RPMI8226 (cell line): ENCODE results near the gene BTNL2.

Source experiments
- DNase-seq: peaks from one replicate; pipeline ENCODE4 v3.0.0-alpha.2; 2015

BTNL2 gene

GRCh38 chr6:32413427-32414047 lies 6.6 kb upstream of the BTNL2 start:
- DNase-seq = peak; percentile 65

GRCh38 chr6:32411566-32412327 lies 4.8 kb upstream of the BTNL2 start:
- no peak for DNase-seq

GRCh38 chr6:32410906-32411305 lies 3.9 kb upstream of the BTNL2 start:
- no peak for DNase-seq

DNA sequence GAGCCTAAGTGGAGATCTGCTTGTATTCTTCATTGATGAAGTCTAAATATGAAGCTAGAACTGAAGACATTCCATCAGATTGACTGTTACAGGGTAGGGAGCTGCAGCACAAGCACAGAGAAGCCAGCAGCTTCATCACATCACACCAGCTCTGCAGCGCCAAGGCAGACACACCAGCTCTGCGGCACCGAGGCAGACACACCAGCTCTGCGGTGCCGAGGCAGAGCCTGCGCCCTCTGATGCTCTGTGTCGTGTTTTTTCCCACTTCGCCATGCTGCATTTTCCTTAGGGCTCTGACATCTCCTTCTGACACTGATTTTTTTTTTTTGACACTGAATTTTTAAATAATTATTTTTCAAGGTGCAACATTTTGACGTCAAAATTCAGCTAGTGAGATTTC lies 784 bp downstream of the BTNL2 start:
- no peak for DNase-seq

DNA sequence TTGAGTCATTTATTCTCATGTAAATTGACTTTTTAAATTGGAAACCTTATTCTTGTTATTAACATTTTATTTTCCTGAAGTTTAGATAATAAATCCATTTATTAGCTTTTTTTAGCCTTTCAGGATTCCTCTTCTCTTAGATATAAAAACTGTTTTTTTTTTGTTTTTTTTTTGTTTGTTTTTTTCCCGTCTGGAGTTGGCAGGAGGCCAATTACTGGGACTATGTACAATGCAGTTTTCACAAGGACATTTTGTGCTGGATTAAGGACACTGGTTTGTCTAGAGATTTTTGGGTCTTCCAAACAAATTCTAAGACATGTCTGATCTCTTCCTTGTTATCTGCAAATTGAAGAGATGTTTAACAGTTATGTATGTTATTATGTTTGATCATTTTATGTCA lies 1.3 kb downstream of the BTNL2 start:
- no peak for DNase-seq

DNA sequence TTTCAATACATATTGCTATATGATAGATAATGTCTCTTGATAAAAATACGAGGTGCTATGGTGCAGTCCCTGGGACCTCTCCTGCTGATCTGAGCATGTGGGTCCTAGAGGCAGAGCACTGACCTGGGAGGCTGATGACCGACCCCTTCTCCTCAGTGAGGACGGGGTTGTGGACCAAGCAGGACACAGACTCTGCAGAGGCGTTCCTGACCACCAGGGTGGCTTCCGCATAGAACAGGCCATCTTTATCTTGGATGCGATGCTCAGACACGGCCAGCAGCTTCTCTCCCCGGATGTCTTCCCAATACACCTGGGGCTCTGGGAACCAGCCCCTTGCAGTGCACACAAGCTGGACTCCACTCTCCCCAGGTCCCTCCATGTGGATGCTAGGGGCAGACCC lies 4.2 kb downstream of the BTNL2 start:
- DNase-seq = no peak

DNA sequence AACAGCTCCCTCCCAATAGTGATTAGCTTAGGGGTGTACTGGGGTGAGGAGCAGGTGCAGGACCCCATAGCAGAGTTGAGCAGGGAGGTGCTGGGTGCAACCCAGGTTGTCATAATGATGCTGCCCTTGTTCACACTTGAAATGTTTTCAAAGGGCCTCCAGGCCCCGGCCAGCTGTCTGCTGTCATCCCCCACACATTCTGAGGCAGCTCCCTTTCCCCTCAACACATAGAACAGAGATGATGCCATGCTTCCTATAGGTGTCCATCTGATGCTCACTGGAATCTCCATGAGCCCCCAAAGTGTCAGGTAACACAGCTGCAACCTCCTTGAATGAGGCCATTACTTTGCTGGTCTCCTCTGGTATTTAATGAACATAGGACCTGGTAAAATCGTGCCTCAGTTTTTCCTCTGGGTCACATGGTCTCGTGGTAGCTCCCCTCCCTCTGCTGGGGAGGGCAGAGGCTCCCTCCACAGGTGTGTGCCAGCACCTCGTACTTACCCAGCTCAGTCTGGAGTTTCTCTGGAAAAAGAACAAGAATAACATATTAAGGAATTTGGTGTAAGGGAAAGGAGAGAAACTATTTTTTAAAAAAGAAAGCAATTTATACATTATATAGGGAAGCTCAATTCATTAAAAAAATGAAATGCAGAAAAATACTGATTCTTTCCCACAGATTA lies 5.6 kb downstream of the BTNL2 start:
- no peak for DNase-seq

DNA sequence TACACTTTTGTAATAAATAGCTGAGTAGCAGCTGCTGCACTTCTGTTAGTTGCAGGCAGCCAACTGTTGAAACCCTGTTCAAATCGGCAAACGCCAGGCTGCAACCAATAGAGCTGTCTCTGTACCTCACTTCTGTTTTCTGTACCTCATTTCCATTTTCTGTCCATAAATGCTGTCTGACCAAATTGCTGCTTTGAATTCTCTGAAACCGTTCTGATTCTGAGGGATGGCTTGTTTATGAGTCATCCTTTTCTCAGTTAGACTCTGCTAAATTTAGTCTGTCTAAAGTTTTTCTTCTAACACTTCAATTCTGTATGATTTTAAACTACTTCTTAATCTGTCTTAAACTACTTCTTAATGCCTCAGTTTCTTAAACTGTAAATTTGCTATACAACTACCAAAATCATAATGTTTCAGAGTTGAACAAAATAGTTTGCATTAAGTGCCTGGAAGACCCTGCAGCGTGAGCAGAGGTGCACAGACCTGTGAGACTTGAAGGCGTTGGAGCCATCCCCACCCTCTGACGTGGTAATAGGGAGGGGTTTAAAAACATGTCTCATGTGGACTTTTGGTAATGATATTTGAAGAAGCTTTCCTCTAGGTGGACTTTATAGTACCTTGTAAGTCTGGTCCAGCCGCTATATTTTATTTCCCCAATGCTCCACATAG lies 9.6 kb downstream of the BTNL2 start:
- DNase-seq = no peak

GRCh38 chr6:32396028-32396427 lies 11.0 kb downstream of the BTNL2 start:
- no peak for DNase-seq

DNA sequence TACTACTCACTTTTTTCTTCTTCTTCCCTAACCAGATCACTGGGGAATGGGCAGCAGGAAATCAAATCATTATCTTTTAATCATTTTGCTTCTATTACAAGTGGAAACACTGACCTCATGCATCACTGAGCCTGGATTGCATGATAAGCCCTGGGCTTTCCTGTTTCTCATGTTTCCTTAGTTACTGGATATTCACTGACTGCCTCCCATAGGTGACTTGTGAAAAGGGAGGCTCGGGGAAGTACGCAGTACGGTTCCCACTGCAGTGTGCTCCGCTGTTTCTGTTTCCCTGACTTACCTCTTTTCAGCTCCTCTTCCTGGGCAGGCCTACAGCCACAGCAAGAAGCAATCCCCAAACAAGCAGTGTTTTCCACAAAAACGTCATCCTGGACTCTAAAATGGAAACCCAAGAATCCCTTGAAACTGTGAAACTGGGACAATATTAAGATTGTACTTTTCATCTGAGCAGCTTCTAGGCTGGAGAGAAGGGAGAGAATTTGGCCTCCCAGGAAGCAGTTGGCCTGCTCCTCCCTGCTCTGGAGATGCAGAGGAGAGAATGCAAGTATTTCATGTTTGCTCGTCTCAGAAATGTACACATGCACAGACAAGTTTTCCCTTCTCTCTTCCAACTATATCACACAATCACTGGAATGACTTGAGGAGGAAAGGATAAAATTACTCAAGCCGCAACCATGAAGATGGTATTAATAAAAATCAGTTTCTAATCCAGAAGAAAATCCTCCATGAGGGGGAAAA lies 13.1 kb downstream of the BTNL2 start:
- no peak for DNase-seq

DNA sequence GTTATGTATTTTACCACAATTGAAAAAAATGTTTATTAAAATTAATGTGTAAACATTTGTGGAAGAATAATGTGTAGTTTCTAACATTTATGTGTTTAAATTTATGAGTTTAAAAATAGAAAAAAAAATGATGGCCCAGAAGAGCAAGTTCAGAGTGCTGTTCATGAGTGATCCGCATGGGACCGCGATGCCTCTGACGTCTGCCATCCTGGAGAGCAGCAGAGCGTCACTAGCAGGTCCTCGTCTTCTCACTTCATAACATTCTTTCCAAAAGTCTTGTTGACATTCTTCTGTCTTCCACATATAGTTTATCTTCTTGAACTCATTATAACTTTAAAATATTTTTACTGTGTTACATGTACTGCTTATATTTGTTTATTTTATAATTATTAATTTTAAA lies 15.5 kb downstream of the BTNL2 start:
- no peak for DNase-seq

- DNase-seq = no peak
Measured at GRCh38 chr6:32387589-32388340, 19.2 kb downstream of the BTNL2 start.

- no peak for DNase-seq
Measured at GRCh38 chr6:32386040-32386439, 20.9 kb downstream of the BTNL2 start.

DNA sequence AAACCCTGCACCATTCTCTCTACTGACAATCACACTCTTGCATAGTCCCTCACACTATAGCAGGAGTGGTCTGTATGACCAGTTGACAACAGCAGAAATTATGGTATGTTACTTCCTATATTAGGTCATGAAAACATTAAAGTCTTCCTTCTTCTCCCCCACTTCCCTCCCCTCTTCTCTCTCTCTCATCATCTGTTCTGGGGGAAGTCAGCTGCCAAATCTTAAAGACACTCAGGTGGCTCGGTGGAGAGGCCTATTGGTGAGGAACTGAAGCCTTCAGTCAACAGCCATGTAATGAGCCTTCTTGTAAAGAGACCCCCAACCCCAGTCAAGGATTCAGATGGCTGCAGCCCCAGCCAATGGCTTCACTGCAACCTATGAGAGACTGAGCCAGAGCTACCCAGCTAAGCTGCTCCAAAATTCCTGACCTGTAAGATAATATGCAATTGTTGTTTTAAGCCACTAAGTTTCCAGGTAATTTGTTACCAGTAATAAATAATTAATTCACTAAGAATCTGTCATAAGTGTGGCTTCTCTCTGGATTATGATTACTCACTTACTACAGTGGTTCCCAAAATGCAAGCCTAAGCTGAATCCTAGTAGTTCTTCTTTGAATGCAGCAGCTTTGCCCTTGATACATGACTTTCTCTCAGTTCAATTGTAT lies 24.1 kb downstream of the BTNL2 start:
- no peak for DNase-seq

GRCh38 chr6:32379545-32379944 lies 27.4 kb downstream of the BTNL2 start:
- DNase-seq = no peak

DNA sequence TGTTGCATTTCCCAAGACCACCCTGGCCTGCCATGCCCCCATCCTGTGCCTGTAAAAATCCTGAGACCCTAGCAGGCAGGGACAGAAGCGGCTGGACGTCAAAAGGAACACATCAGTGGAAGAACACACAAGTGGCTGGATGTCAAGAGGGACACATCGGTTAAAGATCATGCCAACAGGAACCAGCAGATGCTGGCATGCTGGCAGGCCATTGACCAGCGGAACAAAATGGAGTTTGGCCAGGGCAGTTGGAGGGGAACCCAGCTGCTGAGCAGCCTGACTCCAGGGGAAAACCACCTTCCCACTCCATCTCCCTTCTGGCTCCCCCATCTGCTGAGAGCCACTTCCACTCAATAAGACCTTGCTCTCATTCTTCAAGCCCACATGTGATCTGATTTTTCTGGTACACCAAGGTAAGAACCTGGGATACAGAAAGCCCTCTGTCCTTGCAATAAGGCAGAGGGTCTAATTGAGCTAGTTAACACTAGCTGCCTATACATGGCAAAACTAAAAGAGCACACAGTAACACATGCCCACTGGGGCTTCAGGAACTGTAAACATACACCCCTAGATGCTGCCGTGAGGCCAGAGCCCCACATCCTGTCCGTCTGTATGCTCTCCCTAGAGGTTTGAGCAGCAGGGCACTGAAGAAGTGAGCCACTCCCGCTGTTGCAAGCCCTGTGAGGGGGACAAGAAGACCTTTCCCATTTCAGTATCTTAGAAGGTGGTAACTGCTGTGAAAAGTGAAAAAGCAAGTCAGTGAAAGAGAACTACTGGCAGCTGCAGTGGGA lies 31.0 kb downstream of the BTNL2 start:
- no peak for DNase-seq

DNA sequence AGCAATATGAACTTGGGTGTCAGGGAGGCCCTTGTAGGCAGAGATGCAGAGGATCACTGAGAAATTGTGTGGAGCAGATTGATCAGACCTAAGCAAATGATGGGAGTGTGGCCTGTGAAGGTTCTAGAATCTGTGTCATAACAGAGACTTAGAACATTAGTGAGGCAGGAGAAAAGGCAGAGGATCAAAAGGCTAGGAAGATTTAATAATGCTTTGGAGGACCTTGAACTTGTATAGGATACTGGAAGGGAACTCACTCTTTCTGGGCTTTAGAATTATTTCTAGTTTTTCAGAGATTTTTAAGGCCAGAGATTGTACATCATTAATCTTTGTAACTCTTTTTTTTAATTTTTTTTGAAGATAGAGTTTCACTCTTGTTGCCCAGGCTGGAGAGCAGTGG lies 35.2 kb downstream of the BTNL2 start, which contains the start of gene TSBP1:
Gene TSBP1, minus strand, starts transcription at position 101 of the 400 bp plus-strand sequence. CDS start 197 bp downstream, outside the sequence.
- DNase-seq = no peak

DNA sequence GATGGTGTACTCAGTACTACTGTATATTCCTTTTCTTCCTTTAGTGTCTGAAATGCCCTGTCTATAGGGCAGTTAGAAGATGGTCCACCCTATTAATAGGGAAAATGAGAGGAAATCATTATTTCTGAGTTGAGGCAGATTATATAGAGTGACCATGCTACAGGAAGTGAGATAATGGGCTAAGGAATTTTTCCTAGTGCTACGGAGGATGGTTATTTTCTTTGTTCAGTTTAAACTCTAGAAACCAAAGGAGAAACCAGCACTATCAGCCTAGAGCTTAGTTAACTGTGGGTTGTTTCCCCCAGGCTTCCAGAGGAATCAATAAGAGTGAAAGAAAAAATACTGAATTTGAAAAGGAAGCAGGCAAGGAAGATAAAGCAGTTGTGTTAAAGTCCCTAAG lies 35.8 kb downstream of the BTNL2 start:
- DNase-seq = no peak

- DNase-seq = no peak
Measured at GRCh38 chr6:32370505-32370904, 36.5 kb downstream of the BTNL2 start.

GRCh38 chr6:32369660-32370059 lies 37.3 kb downstream of the BTNL2 start:
- no peak for DNase-seq

- no peak for DNase-seq
Measured at GRCh38 chr6:32367644-32368043, 39.3 kb downstream of the BTNL2 start.
